ENCODE results near the gene ING3. TPM values are rescaled to one million over a fixed set of nuclear protein-coding genes. Genes with fewer than 3 reads are reported as not detected.

ING3 gene
- total and polyA plus RNA-seq, 9 of the 15 experiments (the other 6 are each of a cell fraction or from before 2014, with no cell fraction given), result 22.8 to 233 (median 50.4) TPM

DNA sequence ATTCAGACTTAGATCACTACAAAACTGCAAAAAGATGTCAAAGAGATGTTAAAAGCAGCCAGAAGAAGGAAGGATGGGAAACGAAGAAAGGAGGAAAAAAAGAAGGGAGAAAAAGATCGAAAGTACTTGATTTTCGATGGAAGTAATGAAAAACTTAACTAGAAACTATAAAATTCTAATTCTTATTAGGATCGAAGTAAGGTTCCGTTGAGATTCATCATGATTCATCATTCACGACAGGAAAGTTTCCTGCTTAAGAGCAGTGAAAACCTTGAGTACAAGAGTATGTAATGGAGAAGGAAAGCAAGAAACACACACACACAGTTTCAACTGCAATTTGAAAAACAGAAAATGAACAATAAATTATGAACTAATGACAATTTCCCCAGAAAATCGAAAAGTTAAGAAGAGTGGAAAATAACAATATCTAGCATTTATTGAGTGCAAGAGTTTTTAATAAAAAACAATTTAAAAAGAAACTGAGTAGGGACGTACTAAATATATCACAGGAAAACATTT lies 1.1 kb upstream of the ING3 start (continued):
- TF ChIP-seq, protein P1, sequence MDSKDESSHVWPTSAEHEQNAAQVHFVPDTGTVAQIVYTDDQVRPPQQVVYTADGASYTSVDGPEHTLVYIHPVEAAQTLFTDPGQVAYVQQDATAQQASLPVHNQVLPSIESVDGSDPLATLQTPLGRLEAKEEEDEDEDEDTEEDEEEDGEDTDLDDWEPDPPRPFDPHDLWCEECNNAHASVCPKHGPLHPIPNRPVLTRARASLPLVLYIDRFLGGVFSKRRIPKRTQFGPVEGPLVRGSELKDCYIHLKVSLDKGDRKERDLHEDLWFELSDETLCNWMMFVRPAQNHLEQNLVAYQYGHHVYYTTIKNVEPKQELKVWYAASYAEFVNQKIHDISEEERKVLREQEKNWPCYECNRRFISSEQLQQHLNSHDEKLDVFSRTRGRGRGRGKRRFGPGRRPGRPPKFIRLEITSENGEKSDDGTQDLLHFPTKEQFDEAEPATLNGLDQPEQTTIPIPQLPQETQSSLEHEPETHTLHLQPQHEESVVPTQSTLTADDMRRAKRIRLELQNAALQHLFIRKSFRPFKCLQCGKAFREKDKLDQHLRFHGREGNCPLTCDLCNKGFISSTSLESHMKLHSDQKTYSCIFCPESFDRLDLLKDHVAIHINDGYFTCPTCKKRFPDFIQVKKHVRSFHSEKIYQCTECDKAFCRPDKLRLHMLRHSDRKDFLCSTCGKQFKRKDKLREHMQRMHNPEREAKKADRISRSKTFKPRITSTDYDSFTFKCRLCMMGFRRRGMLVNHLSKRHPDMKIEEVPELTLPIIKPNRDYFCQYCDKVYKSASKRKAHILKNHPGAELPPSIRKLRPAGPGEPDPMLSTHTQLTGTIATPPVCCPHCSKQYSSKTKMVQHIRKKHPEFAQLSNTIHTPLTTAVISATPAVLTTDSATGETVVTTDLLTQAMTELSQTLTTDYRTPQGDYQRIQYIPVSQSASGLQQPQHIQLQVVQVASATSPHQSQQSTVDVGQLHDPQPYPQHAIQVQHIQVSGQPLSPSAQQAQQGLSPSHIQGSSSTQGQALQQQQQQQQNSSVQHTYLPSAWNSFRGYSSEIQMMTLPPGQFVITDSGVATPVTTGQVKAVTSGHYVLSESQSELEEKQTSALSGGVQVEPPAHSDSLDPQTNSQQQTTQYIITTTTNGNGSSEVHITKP (IDR thresholded peaks at IDR 0.05; ENCODE audit: partially characterized antibody), result no peak
- TF ChIP-seq TCF3 (CRISPR knock-in tag; IDR thresholded peaks at IDR 0.05), result no peak
- TF ChIP-seq SMARCA4 (IDR thresholded peaks at IDR 0.05), result 0 out of 2 replicates have a peak, but pooled peaks have one; percentile 41
- TF ChIP-seq, protein P2, sequence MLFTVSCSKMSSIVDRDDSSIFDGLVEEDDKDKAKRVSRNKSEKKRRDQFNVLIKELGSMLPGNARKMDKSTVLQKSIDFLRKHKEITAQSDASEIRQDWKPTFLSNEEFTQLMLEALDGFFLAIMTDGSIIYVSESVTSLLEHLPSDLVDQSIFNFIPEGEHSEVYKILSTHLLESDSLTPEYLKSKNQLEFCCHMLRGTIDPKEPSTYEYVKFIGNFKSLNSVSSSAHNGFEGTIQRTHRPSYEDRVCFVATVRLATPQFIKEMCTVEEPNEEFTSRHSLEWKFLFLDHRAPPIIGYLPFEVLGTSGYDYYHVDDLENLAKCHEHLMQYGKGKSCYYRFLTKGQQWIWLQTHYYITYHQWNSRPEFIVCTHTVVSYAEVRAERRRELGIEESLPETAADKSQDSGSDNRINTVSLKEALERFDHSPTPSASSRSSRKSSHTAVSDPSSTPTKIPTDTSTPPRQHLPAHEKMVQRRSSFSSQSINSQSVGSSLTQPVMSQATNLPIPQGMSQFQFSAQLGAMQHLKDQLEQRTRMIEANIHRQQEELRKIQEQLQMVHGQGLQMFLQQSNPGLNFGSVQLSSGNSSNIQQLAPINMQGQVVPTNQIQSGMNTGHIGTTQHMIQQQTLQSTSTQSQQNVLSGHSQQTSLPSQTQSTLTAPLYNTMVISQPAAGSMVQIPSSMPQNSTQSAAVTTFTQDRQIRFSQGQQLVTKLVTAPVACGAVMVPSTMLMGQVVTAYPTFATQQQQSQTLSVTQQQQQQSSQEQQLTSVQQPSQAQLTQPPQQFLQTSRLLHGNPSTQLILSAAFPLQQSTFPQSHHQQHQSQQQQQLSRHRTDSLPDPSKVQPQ (CRISPR knock-in tag; IDR thresholded peaks at IDR 0.05; ENCODE audit: borderline replicate concordance), result no peak
- TF ChIP-seq ARID3A (IDR thresholded peaks at IDR 0.05; ENCODE audit: borderline replicate concordance, low read depth, low read length), result no peak
- peak; percentile 48; the same call in 1 of the 2 replicates for TF ChIP-seq LARP7 (IDR thresholded peaks at IDR 0.05)
- no peak for TF ChIP-seq BACH1 (tag; IDR thresholded peaks at IDR 0.05)
- no peak for TF ChIP-seq ARID2 (IDR thresholded peaks at IDR 0.05)
- TF ChIP-seq SNAPC5 (CRISPR knock-in tag; IDR thresholded peaks at IDR 0.05), result no peak
- 0 out of 2 replicates have a peak, but pooled peaks have one; percentile 31 for TF ChIP-seq HES1 (IDR thresholded peaks at IDR 0.05; ENCODE audit: low read depth)
- no peak for TF ChIP-seq BCOR (IDR thresholded peaks at IDR 0.05)
- no peak for TF ChIP-seq HEY1 (CRISPR knock-in tag; IDR thresholded peaks at IDR 0.05; ENCODE audit: borderline replicate concordance)
- no peak for TF ChIP-seq TEAD2 (tag; IDR thresholded peaks at IDR 0.05)
- no peak for TF ChIP-seq HDAC3 (IDR thresholded peaks at IDR 0.05; ENCODE audit: borderline replicate concordance, partially characterized antibody)
- no peak for TF ChIP-seq ZKSCAN3 (CRISPR knock-in tag; IDR thresholded peaks at IDR 0.05)
- TF ChIP-seq TCF7L2 (IDR thresholded peaks at IDR 0.05; ENCODE audit: low read depth, low read length), result no peak
- no peak for TF ChIP-seq HCFC1 (IDR thresholded peaks at IDR 0.05; ENCODE audit: low read depth, low read length)
- no peak for TF ChIP-seq MYC (IDR thresholded peaks at IDR 0.05; ENCODE audit: low read depth, low read length)
- TF ChIP-seq MYC (CRISPR knock-in tag; IDR thresholded peaks at IDR 0.05; ENCODE audit: borderline replicate concordance, low read depth), result no peak
